ENCODE data around the gene PLET1. TPM values are rescaled to one million over a fixed set of nuclear protein-coding genes. Genes with fewer than 3 reads are reported as not detected.

The PLET1 gene
- total and polyA plus RNA-seq, 4 donors: 0.15 TPM; not detected in 3

- no peaks in the 10 kb centered on the region for H3K9me3 ChIP-seq (ENCODE audit: control insufficient read depth, insufficient read depth, low read length)
- 2% methylated on average over 57 of the region's 60 CpGs for WGBS (ENCODE audit: insufficient coverage)
- no peaks in the 10 kb centered on the region for H3K36me3 ChIP-seq (ENCODE audit: control insufficient read depth, insufficient read depth, low read length)
- peaks cover 12% of the 10 kb centered on the region for H3K4me1 ChIP-seq (ENCODE audit: control insufficient read depth, insufficient read depth, low read length)
- no peaks in the 10 kb centered on the region for H3K27me3 ChIP-seq (ENCODE audit: control insufficient read depth, insufficient read depth, low read length)
- peak overlapping the region; percentile 61 for H3K4me3 ChIP-seq (ENCODE audit: low read depth, low read length)
- H3K27ac ChIP-seq (ENCODE audit: low read depth, low read length): no peak overlapping the region
- DNase-seq (ENCODE audit: low read depth in 4 of 6, low spot score in 6 of 6): peak in 4 of 6 donors; percentile 47 to 92 (median 70)
Measured at GRCh38 chr11:112289588-112290492, 29.2 kb upstream of the PLET1 start.

DNA sequence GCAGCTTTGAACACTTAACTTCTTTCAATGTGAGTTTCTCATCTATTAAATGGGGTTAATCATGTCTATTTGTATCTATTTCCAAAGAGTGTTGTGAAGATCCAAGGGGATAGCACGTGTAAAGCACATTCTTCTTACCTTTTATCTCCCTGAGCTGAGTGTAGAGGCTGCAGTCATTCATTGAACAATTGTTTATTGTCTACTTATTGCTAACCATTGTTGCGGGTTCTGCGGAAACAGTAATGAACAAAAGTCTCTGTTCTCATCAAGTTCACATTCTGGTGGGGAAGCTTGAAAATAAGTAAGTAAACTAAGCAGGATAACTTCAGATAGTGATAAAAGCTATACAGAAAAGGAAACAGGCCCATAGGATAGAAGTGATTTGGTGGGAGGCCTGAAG, 27.4 kb upstream of the PLET1 start:
- H3K4me3 ChIP-seq (ENCODE audit: low read depth, low read length): no peak overlapping the region
- no peaks in the 10 kb centered on the region for H3K9me3 ChIP-seq (ENCODE audit: control insufficient read depth, insufficient read depth, low read length)
- H3K4me1 ChIP-seq (ENCODE audit: control insufficient read depth, insufficient read depth, low read length): peaks cover 12% of the 10 kb centered on the region
- no peak overlapping the region for H3K27ac ChIP-seq (ENCODE audit: low read depth, low read length)
- H3K36me3 ChIP-seq (ENCODE audit: control insufficient read depth, insufficient read depth, low read length): no peaks in the 10 kb centered on the region
- H3K27me3 ChIP-seq (ENCODE audit: control insufficient read depth, insufficient read depth, low read length): no peaks in the 10 kb centered on the region
- WGBS (ENCODE audit: insufficient coverage): no CpG with 5 or more reads among the region's 3 CpGs
- no peak for DNase-seq (ENCODE audit: low read depth in 4 of 6, low spot score in 6 of 6)

GRCh38 chr11:112285841-112286311, 25.2 kb upstream of the PLET1 start:
- no peaks in the 10 kb centered on the region for H3K27me3 ChIP-seq (ENCODE audit: control insufficient read depth, insufficient read depth, low read length)
- 73% methylated on average over 6 of the region's 6 CpGs for WGBS (ENCODE audit: insufficient coverage)
- peak in 1 of 6 donors; percentile 25 for DNase-seq (ENCODE audit: low read depth in 4 of 6, low spot score in 6 of 6)
- no peak overlapping the region for H3K4me3 ChIP-seq (ENCODE audit: low read depth, low read length)
- no peaks in the 10 kb centered on the region for H3K36me3 ChIP-seq (ENCODE audit: control insufficient read depth, insufficient read depth, low read length)
- no peaks in the 10 kb centered on the region for H3K9me3 ChIP-seq (ENCODE audit: control insufficient read depth, insufficient read depth, low read length)
- peaks cover 9% of the 10 kb centered on the region for H3K4me1 ChIP-seq (ENCODE audit: control insufficient read depth, insufficient read depth, low read length)
- H3K27ac ChIP-seq (ENCODE audit: low read depth, low read length): no peak overlapping the region

- no peaks in the 10 kb centered on the region for H3K27me3 ChIP-seq (ENCODE audit: control insufficient read depth, insufficient read depth, low read length)
- no peaks in the 10 kb centered on the region for H3K9me3 ChIP-seq (ENCODE audit: control insufficient read depth, insufficient read depth, low read length)
- peaks cover 4% of the 10 kb centered on the region for H3K4me1 ChIP-seq (ENCODE audit: control insufficient read depth, insufficient read depth, low read length)
- no peaks in the 10 kb centered on the region for H3K36me3 ChIP-seq (ENCODE audit: control insufficient read depth, insufficient read depth, low read length)
- H3K4me3 ChIP-seq (ENCODE audit: low read depth, low read length): no peak overlapping the region
- 92% methylated on average over 4 of the region's 4 CpGs for WGBS (ENCODE audit: insufficient coverage)
- DNase-seq (ENCODE audit: low read depth in 4 of 6, low spot score in 6 of 6): no peak
- no peak overlapping the region for H3K27ac ChIP-seq (ENCODE audit: low read depth, low read length)
Measured at GRCh38 chr11:112281726-112282125, 21.1 kb upstream of the PLET1 start.

DNA sequence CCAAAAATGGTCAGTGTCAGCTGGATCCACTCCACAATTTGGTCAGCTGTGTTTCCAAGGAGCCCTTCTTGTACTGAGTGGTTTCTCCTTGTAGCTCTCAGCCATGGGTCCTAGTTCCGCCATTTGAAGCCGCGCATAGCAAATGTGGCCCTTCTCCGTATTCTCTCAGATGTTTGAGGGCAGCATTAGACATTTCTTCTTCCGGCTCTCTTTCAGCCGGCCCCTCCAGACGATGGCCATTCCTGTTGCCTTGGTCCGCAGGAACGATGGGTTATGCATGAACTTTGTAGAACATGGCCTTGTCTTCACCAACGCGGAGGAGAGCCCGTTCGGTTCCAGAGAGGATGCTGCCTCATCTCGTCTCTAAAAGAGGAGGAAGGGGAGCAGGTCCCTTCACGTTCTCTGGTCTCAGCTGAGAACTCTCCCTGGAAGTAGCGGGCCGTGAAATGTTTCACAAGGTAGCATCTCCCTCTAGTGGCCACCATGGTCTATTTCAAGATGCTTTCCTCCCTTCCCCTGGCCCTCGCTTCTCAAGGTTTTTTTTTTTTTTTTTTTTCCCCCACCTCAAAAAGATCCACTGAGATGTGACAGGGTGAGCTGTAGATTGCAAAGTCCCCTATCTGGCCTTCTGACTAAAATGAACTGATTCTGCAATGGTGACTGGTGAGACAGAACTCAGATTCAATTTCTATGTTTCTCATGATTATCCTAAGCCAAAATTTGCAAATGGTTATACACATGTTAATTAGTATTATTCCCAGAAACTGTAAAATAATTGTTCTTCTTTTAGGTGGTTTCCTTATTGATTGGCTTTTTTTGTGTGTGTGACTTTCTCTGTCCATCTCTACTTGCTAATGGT, 19.8 kb upstream of the PLET1 start:
- Histone ChIP-seq H3K36me3 (ENCODE audit: control insufficient read depth, insufficient read depth, low read length) (no peaks in the 10 kb centered on the region), H3K27me3 (ENCODE audit: control insufficient read depth, insufficient read depth, low read length) (no peaks in the 10 kb centered on the region), H3K4me1 (ENCODE audit: control insufficient read depth, insufficient read depth, low read length) (peaks cover 4% of the 10 kb centered on the region), H3K27ac (ENCODE audit: low read depth, low read length) (no peak overlapping the region), H3K9me3 (ENCODE audit: control insufficient read depth, insufficient read depth, low read length) (no peaks in the 10 kb centered on the region), H3K4me3 (ENCODE audit: low read depth, low read length) (peak overlapping the region; percentile 39)
- DNase-seq (ENCODE audit: low read depth in 4 of 6, low spot score in 6 of 6): peak in 5 of 6 donors; percentile 65 to 95 (median 71)
- 11% methylated on average over 14 of the region's 18 CpGs for WGBS (ENCODE audit: insufficient coverage)

DNA sequence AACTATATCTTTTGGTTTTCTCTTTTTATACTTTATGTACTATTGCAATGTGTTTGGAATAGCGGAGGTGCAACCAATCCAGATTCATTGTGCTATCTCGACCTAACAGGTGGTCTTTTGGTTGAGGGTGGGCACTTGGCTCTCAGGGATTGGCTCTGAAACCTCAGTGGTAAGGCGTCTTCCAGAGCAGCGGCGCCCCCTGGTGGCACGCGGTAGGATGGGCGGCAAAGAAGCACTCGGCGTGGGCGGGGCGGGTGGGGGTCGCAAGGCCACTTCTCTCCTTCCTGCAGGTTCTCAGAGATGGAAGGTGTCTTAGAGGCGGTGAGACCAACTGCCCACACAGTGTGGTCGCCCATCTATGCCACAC, 19.2 kb upstream of the PLET1 start:
- Histone ChIP-seq H3K4me1 (ENCODE audit: control insufficient read depth, insufficient read depth, low read length) (peaks cover 4% of the 10 kb centered on the region), H3K27me3 (ENCODE audit: control insufficient read depth, insufficient read depth, low read length) (no peaks in the 10 kb centered on the region), H3K9me3 (ENCODE audit: control insufficient read depth, insufficient read depth, low read length) (no peaks in the 10 kb centered on the region), H3K36me3 (ENCODE audit: control insufficient read depth, insufficient read depth, low read length) (no peaks in the 10 kb centered on the region), H3K27ac (ENCODE audit: low read depth, low read length) (no peak overlapping the region), H3K4me3 (ENCODE audit: low read depth, low read length) (peak overlapping the region; percentile 39)
- 11% methylated on average over 4 of the region's 15 CpGs for WGBS (ENCODE audit: insufficient coverage)
- peak in 2 of 6 donors; percentile 64 to 80 for DNase-seq (ENCODE audit: low read depth in 4 of 6, low spot score in 6 of 6)

- no peak overlapping the region for H3K27ac ChIP-seq (ENCODE audit: low read depth, low read length)
- H3K4me3 ChIP-seq (ENCODE audit: low read depth, low read length): no peak overlapping the region
- 93% methylated on average over 3 of the region's 3 CpGs for WGBS (ENCODE audit: insufficient coverage)
- no peaks in the 10 kb centered on the region for H3K9me3 ChIP-seq (ENCODE audit: control insufficient read depth, insufficient read depth, low read length)
- DNase-seq (ENCODE audit: low read depth in 4 of 6, low spot score in 6 of 6): no peak
- peaks cover 4% of the 10 kb centered on the region for H3K4me1 ChIP-seq (ENCODE audit: control insufficient read depth, insufficient read depth, low read length)
- H3K27me3 ChIP-seq (ENCODE audit: control insufficient read depth, insufficient read depth, low read length): no peaks in the 10 kb centered on the region
- H3K36me3 ChIP-seq (ENCODE audit: control insufficient read depth, insufficient read depth, low read length): no peaks in the 10 kb centered on the region
Measured at GRCh38 chr11:112278803-112279202, 18.1 kb upstream of the PLET1 start.

DNA sequence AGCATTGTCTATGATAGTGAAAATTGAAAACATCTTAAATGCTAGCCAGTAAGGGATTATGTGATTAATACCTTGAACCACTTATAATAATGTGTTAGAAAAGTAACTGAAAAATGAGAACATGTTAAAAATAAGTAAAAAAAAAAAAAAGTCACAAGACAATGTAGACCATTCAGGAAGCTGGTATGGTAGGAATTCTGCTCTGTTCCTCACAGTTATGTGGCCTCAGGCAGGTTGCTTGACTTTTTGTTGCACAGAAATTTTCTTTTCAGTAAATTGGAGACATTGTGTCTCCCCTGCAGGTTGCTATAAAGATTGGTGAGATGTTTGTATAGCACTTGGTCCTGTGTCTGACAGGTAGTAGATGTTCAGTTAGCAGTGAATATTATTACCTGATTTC, 17.3 kb upstream of the PLET1 start:
- no peak for DNase-seq (ENCODE audit: low read depth in 4 of 6, low spot score in 6 of 6)
- H3K27me3 ChIP-seq (ENCODE audit: control insufficient read depth, insufficient read depth, low read length): no peaks in the 10 kb centered on the region
- peaks cover 4% of the 10 kb centered on the region for H3K4me1 ChIP-seq (ENCODE audit: control insufficient read depth, insufficient read depth, low read length)
- H3K36me3 ChIP-seq (ENCODE audit: control insufficient read depth, insufficient read depth, low read length): no peaks in the 10 kb centered on the region
- H3K4me3 ChIP-seq (ENCODE audit: low read depth, low read length): no peak overlapping the region
- no peaks in the 10 kb centered on the region for H3K9me3 ChIP-seq (ENCODE audit: control insufficient read depth, insufficient read depth, low read length)
- H3K27ac ChIP-seq (ENCODE audit: low read depth, low read length): no peak overlapping the region

DNA sequence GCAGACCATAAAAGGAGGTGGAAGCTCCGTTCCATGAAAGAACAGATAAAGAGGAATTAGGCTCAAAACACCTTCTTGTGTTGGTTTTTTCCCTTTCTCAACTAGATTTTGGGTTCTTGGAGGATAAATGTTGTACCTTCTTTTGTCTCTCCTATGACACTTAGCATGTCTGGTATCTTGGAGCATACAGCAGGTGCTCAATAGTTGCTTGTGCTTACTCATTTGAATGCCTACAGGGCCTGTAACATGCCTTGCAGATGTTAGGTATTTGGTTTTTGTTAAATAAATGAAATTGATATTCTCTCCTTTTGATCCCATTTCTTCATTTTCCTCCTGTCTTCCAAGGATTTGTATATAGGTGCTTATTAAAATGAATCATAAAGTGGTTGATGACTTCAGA, 16.4 kb upstream of the PLET1 start:
- Histone ChIP-seq H3K27me3 (ENCODE audit: control insufficient read depth, insufficient read depth, low read length) (no peaks in the 10 kb centered on the region), H3K36me3 (ENCODE audit: control insufficient read depth, insufficient read depth, low read length) (no peaks in the 10 kb centered on the region), H3K4me1 (ENCODE audit: control insufficient read depth, insufficient read depth, low read length) (peaks cover 4% of the 10 kb centered on the region), H3K27ac (ENCODE audit: low read depth, low read length) (no peak overlapping the region), H3K9me3 (ENCODE audit: control insufficient read depth, insufficient read depth, low read length) (no peaks in the 10 kb centered on the region), H3K4me3 (ENCODE audit: low read depth, low read length) (no peak overlapping the region)
- 60% methylated on average over 1 of the region's 1 CpG for WGBS (ENCODE audit: insufficient coverage)
- no peak for DNase-seq (ENCODE audit: low read depth in 4 of 6, low spot score in 6 of 6)
